Sigmoid colon (tissue), 7 donors: Measurements from ENCODE around the gene GBA2. TPM values are rescaled to one million over a fixed set of nuclear protein-coding genes. Genes with fewer than 3 reads are reported as not detected.

Experiments used
- DNase-seq: peaks from one replicate; pipeline ENCODE4 v3.0.0-alpha.2; 2019
- H3K27ac ChIP-seq, 4 donors: fragments of 200-600 bp; sonication (generic); one replicate each; pipeline ENCODE4 v1.5.1; 2016 to 2019; ENCODE audit warnings: mild to moderate bottlenecking in 1 of 4
- H3K27me3 ChIP-seq, 3 donors: fragments of 200-600 bp; sonication (generic); one replicate each; pipeline ENCODE4 v1.5.1; 2019; ENCODE audit warnings: mild to moderate bottlenecking in 1 of 3
- H3K36me3 ChIP-seq, 4 donors: fragments of 200-600 bp; sonication (generic); one replicate each; pipeline ENCODE4 v1.5.1; 2016 to 2019
- H3K4me1 ChIP-seq, 4 donors: fragments of 200-600 bp; sonication (generic); one replicate each; pipeline ENCODE4 v1.5.1; 2017 to 2019
- H3K4me3 ChIP-seq, 4 donors: fragments of 200-600 bp; sonication (generic); one replicate each; pipeline ENCODE4 v1.5.1; 2017 to 2019; ENCODE audit warnings: mild to moderate bottlenecking in 2 of 4, moderate library complexity in 1 of 4
- H3K9me3 ChIP-seq, 4 donors: fragments of 200-600 bp in 3 of 4; sonication (generic) in 3 of 4; one replicate each; pipeline versions ENCODE4 v1.5.1 to v1.6.1; 2013 to 2019
- CTCF ChIP-seq, 4 experiments: fragments of 450-650 bp in 3 of 4; fragments of 200-600 bp in 1 of 4; IDR thresholded peaks; one replicate each; pipeline ENCODE4 v1.5.1; 2016 to 2019; ENCODE audit warnings: antibody characterized with exemption in 4 of 4, mild to moderate bottlenecking in 3 of 4, moderate library complexity in 2 of 4
- EP300 ChIP-seq, 4 donors: sonication (generic); formaldehyde crosslinking; IDR thresholded peaks; one replicate each; pipeline ENCODE4 v1.6.1; 2017; ENCODE audit warnings: antibody characterized with exemption in 4 of 4
- POLR2A ChIP-seq, 2 donors: fragments of 450-650 bp; IDR thresholded peaks; one replicate each; pipeline ENCODE4 v1.6.1; 2016; ENCODE audit warnings: antibody characterized with exemption in 2 of 2, mild to moderate bottlenecking in 2 of 2, moderate library complexity in 2 of 2
- POLR2AphosphoS5 ChIP-seq, 4 donors: sonication (generic); formaldehyde crosslinking; IDR thresholded peaks; one replicate each; pipeline ENCODE4 v1.6.1; 2017; ENCODE audit warnings: antibody characterized with exemption in 4 of 4
- WGBS, 2 donors: extraction: QIAGEN DNeasy Blood & Tissue Kit; methylation state at CpG; one replicate each; pipeline ENCODE4 v1.1.7; 2013; 5-methylcytosine and 5-hydroxymethylcytosine counted together
- intact Hi-C: fragments of 100-400 bp; cut with DNase I; formaldehyde crosslinking; loops from one replicate; pipeline ENCODE4 v1.15.1; 2023
- polyA plus RNA-seq, 3 donors: library from polyadenylated mRNA; stranded (reverse); fragments of 200-250 nt; gene quantifications; one replicate each; pipeline ENCODE4 v1.2.3, GENCODE V29; 2013
- total RNA-seq, 4 donors: library from RNA; depleted of rRNA; stranded (reverse); fragments of >200 nt; gene quantifications; one replicate each; pipeline ENCODE4 v1.1.0, GENCODE V29; 2016
- donor health status: healthy with polysubstance abuse.
- donor health status: Bipolar disorder and iron deficiency.
- donor health status: healthy.

GBA2 gene
- total and polyA plus RNA-seq, 7 donors = 34.8 to 91.7 (median 58.5) TPM

GRCh38 chr9:35691757-35692301 lies 57.2 kb downstream of the GBA2 start:
- H3K9me3 ChIP-seq = no peaks in the 10 kb centered on the region
- DNase-seq = peak; percentile 83
- 85 to 86% methylated on average over 13 of the region's 13 CpGs for WGBS, 2 donors
- peaks cover 0 to 50% (median 28%) of the 10 kb centered on the region in 4 donors for H3K4me1 ChIP-seq
- H3K4me3 ChIP-seq = peak overlapping the region; percentile 88 to 97 (median 94)
- TF ChIP-seq POLR2A (IDR thresholded peaks at IDR 0.05) (no peak), CTCF (IDR thresholded peaks at IDR 0.05) (peak in 1 of 4 experiments; percentile 9), POLR2AphosphoS5 (IDR thresholded peaks at IDR 0.05) (peak in 3 of 4 donors; percentile 11 to 63 (median 57)), EP300 (IDR thresholded peaks at IDR 0.05) (peak in 3 of 4 donors; percentile 27 to 79 (median 50))
- H3K27me3 ChIP-seq = no peaks in the 10 kb centered on the region
- peaks cover 0 to 32% (median 12%) of the 10 kb centered on the region in 4 donors for H3K36me3 ChIP-seq
- intact Hi-C loops = no loop called here
- peak overlapping the region; percentile 95 to 100 (median 98) for H3K27ac ChIP-seq

- 20 to 27% methylated on average over 10 of the region's 10 CpGs for WGBS, 2 donors
- intact Hi-C loops = no loop called here
These were observed 57.7 kb downstream of the GBA2 start for GRCh38 chr9:35691334-35691650.

GRCh38 chr9:35690614-35691333 lies 58.3 kb downstream of the GBA2 start:
- intact Hi-C loops = loop anchor here (1.0 kb wide), 2 partner anchors 31 to 38 kb away; no protein-coding TSS in a partner anchor
- peaks cover 0 to 33% (median 20%) of the 10 kb centered on the region in 4 donors for H3K36me3 ChIP-seq
- TF ChIP-seq POLR2A (IDR thresholded peaks at IDR 0.05) = peak; percentile 53 to 65
- no peak for TF ChIP-seq CTCF (IDR thresholded peaks at IDR 0.05)
- TF ChIP-seq EP300 (IDR thresholded peaks at IDR 0.05) = peak in 1 of 4 donors; percentile 38
- peak; percentile 71 to 90 (median 86) for TF ChIP-seq POLR2AphosphoS5 (IDR thresholded peaks at IDR 0.05)
- H3K27ac ChIP-seq = peak overlapping the region; percentile 95 to 100 (median 98)
- no peaks in the 10 kb centered on the region for H3K9me3 ChIP-seq
- peaks cover 0 to 46% (median 21%) of the 10 kb centered on the region in 4 donors for H3K4me1 ChIP-seq
- peak; percentile 97 for DNase-seq
- H3K4me3 ChIP-seq = peak overlapping the region; percentile 88 to 97 (median 94)
- H3K27me3 ChIP-seq = no peaks in the 10 kb centered on the region
- WGBS, 2 donors = 1% methylated on average over 61 of the region's 61 CpGs

More at GRCh38 chr9:35691334-35691650, 57.7 kb downstream of the GBA2 start:
- peaks cover 0 to 46% (median 24%) of the 10 kb centered on the region in 4 donors for H3K4me1 ChIP-seq
- no peak for DNase-seq
- no peaks in the 10 kb centered on the region for H3K27me3 ChIP-seq
- peak overlapping the region; percentile 88 to 97 (median 94) for H3K4me3 ChIP-seq
- no peaks in the 10 kb centered on the region for H3K9me3 ChIP-seq
- TF ChIP-seq POLR2A (IDR thresholded peaks at IDR 0.05) (no peak), POLR2AphosphoS5 (IDR thresholded peaks at IDR 0.05) (no peak), CTCF (IDR thresholded peaks at IDR 0.05) (no peak), EP300 (IDR thresholded peaks at IDR 0.05) (no peak)
- peak overlapping the region; percentile 95 to 100 (median 98) for H3K27ac ChIP-seq
- peaks cover 0 to 29% (median 17%) of the 10 kb centered on the region in 4 donors for H3K36me3 ChIP-seq

- intact Hi-C loops = loop anchor here (1.0 kb wide), 2 partner anchors 31 to 38 kb away; no protein-coding TSS in a partner anchor
- TF ChIP-seq CTCF (IDR thresholded peaks at IDR 0.05) (no peak), EP300 (IDR thresholded peaks at IDR 0.05) (no peak), POLR2AphosphoS5 (IDR thresholded peaks at IDR 0.05) (no peak), POLR2A (IDR thresholded peaks at IDR 0.05) (no peak)
- Histone ChIP-seq H3K27me3 (no peaks in the 10 kb centered on the region), H3K4me3 (peak overlapping the region; percentile 88 to 97 (median 94)), H3K4me1 (peaks cover 0 to 46% (median 25%) of the 10 kb centered on the region in 4 donors), H3K9me3 (no peaks in the 10 kb centered on the region), H3K36me3 (peaks cover 4 to 38% (median 24%) of the 10 kb centered on the region in 4 donors), H3K27ac (peak overlapping the region; percentile 95 to 100 (median 98))
- 1% methylated on average over 21 of the region's 21 CpGs for WGBS, 2 donors
- DNase-seq = no peak
These were observed 58.8 kb downstream of the GBA2 start for GRCh38 chr9:35690294-35690613.
